WTC11 (cell line): ENCODE results near the gene DLG1. TPM values are rescaled to one million over a fixed set of nuclear protein-coding genes. Genes with fewer than 3 reads are reported as not detected.

Source experiments
- ATAC-seq: fragments of 200-7000 bp; cut with Tn5 transposase; 2 replicates; pipeline ENCODE4 v1.10.0; 2021; ENCODE audit warnings: mild to moderate bottlenecking, moderate library complexity
- CTCF ChIA-PET: fragments of 300-600 bp; sonication (Branson Sonifier 250); formaldehyde crosslinking; loops from one replicate; lab custom pipeline; 2021; ENCODE audit warnings: antibody characterized with exemption; lab: Charles Lee
- POLR2A ChIA-PET: fragments of 350-600 bp; sonication (Branson Sonifier 250); formaldehyde crosslinking; loops from one replicate; lab custom pipeline; 2021; ENCODE audit warnings: antibody characterized with exemption; lab: Charles Lee
- DNase-seq: peaks from one replicate; pipeline ENCODE4 v3.0.0; 2021; ENCODE audit warnings: low spot score
- H3K27ac Mint-ChIP-seq: 2 replicates; pipeline ENCODE4 v1.8.0; 2021; ENCODE audit warnings: mixed read lengths
- H3K27me3 Mint-ChIP-seq: 2 replicates; pipeline ENCODE4 v1.8.0; 2021; ENCODE audit warnings: low read depth, mild to moderate bottlenecking, moderate library complexity, mixed read lengths
- H3K36me3 Mint-ChIP-seq: 2 replicates; pipeline ENCODE4 v1.8.0; 2021; ENCODE audit warnings: mixed read lengths
- H3K4me1 Mint-ChIP-seq: 2 replicates; pipeline ENCODE4 v1.8.0; 2022; ENCODE audit warnings: mixed read lengths
- H3K4me3 Mint-ChIP-seq: 2 replicates; pipeline ENCODE4 v1.8.0; 2021; ENCODE audit warnings: mild to moderate bottlenecking, moderate library complexity, mixed read lengths
- H3K9me3 Mint-ChIP-seq: 2 replicates; pipeline ENCODE4 v1.8.0; 2021; ENCODE audit warnings: mixed read lengths
- CREB1 ChIP-seq: sonication (generic); formaldehyde crosslinking; IDR thresholded peaks from 2 replicates; pipeline ENCODE4 v1.8.0; 2023; ENCODE audit warnings: mild to moderate bottlenecking, missing genetic modification reagents
- FOXP1 ChIP-seq: sonication (generic); formaldehyde crosslinking; IDR thresholded peaks from 2 replicates; pipeline ENCODE4 v1.8.0; 2022; ENCODE audit warnings: missing genetic modification reagents, mild to moderate bottlenecking, moderate library complexity, borderline replicate concordance
- JAZF1 ChIP-seq: fragments of 250-450 bp; sonication (Bioruptor Pico); IDR thresholded peaks from 2 replicates; pipeline ENCODE4 v1.9.0; 2021; ENCODE audit warnings: moderate library complexity, mild to moderate bottlenecking, inconsistent platforms
- NR2C2 ChIP-seq: sonication (generic); formaldehyde crosslinking; IDR thresholded peaks from 2 replicates; pipeline ENCODE4 v1.8.0; 2022; ENCODE audit warnings: mild to moderate bottlenecking, missing genetic modification reagents
- OVOL2 ChIP-seq: fragments of 250-450 bp; sonication (Bioruptor Pico); IDR thresholded peaks from 2 replicates; pipeline ENCODE4 v1.9.0; 2021; ENCODE audit warnings: mild to moderate bottlenecking, borderline replicate concordance
- PRRX2 ChIP-seq: fragments of 250-450 bp; sonication (Bioruptor Pico); IDR thresholded peaks from 2 replicates; pipeline ENCODE4 v1.8.0; 2021; ENCODE audit warnings: mild to moderate bottlenecking
- RELA ChIP-seq: sonication (generic); formaldehyde crosslinking; IDR thresholded peaks from 2 replicates; pipeline ENCODE4 v1.8.1; 2022; ENCODE audit warnings: missing genetic modification reagents, mild to moderate bottlenecking, borderline replicate concordance
- SP1 ChIP-seq: sonication (generic); formaldehyde crosslinking; conservative IDR thresholded peaks from 2 replicates; pipeline ENCODE4 v1.8.1; 2022; ENCODE audit warnings: missing genetic modification reagents
- TCF7 ChIP-seq: sonication (generic); formaldehyde crosslinking; IDR thresholded peaks from 2 replicates; pipeline ENCODE4 v1.8.0; 2022; ENCODE audit warnings: mild to moderate bottlenecking, low read depth, missing genetic modification reagents, moderate library complexity
- TEAD1 ChIP-seq: sonication (generic); formaldehyde crosslinking; IDR thresholded peaks from 2 replicates; pipeline ENCODE4 v1.8.0; 2022; ENCODE audit warnings: mild to moderate bottlenecking, missing genetic modification reagents
- TP53 ChIP-seq: sonication (generic); formaldehyde crosslinking; IDR thresholded peaks from 2 replicates; pipeline ENCODE4 v1.8.1; 2023; ENCODE audit warnings: mild to moderate bottlenecking, missing genetic modification reagents
- ZBTB21 ChIP-seq: sonication (generic); formaldehyde crosslinking; IDR thresholded peaks from 2 replicates; pipeline ENCODE4 v1.8.1; 2023; ENCODE audit warnings: mild to moderate bottlenecking, missing genetic modification reagents, borderline replicate concordance
- ZNF138 ChIP-seq: sonication (generic); formaldehyde crosslinking; conservative IDR thresholded peaks from 2 replicates; pipeline ENCODE4 v1.8.1; 2022; ENCODE audit warnings: mild to moderate bottlenecking, moderate library complexity, missing genetic modification reagents
- ZNF219 ChIP-seq: sonication (generic); formaldehyde crosslinking; IDR thresholded peaks from 2 replicates; pipeline ENCODE4 v1.8.0; 2023; ENCODE audit warnings: missing genetic modification reagents, mild to moderate bottlenecking, borderline replicate concordance
- total RNA-seq: library from RNA; stranded (reverse); gene quantifications from 3 replicates; pipeline ENCODE4 v1.2.3, GENCODE V29; 2021
- TF ChIP-seq, protein P1 (sequence below): sonication (generic); formaldehyde crosslinking; conservative IDR thresholded peaks from 2 replicates; pipeline ENCODE4 v1.8.1; 2023; ENCODE audit warnings: mild to moderate bottlenecking, low read depth, missing genetic modification reagents, moderate library complexity
- TF ChIP-seq, protein P2 (sequence below): sonication (generic); formaldehyde crosslinking; conservative IDR thresholded peaks from 2 replicates; pipeline ENCODE4 v1.8.1; 2022; ENCODE audit warnings: mild to moderate bottlenecking, missing genetic modification reagents
- TF ChIP-seq, protein P3 (sequence below): sonication (generic); formaldehyde crosslinking; IDR thresholded peaks from 2 replicates; pipeline ENCODE4 v1.8.1; 2022; ENCODE audit warnings: low read depth, mild to moderate bottlenecking, moderate library complexity, missing genetic modification reagents, borderline replicate concordance
- TF ChIP-seq, protein P4 (sequence below): sonication (generic); formaldehyde crosslinking; IDR thresholded peaks from 2 replicates; pipeline ENCODE4 v1.8.1; 2022; ENCODE audit warnings: low read depth, missing genetic modification reagents, borderline replicate concordance
- TF ChIP-seq, protein P5 (sequence below): fragments of 250-450 bp; sonication (Bioruptor Pico); IDR thresholded peaks from 2 replicates; pipeline ENCODE4 v1.9.0; 2021; ENCODE audit warnings: mild to moderate bottlenecking
- TF ChIP-seq, protein P6 (sequence below): sonication (generic); formaldehyde crosslinking; IDR thresholded peaks from 2 replicates; pipeline ENCODE4 v1.8.0; 2023; ENCODE audit warnings: missing genetic modification reagents

DLG1 gene
- total RNA-seq, 1 experiment from 2014 or later = 81.1 TPM

DNA sequence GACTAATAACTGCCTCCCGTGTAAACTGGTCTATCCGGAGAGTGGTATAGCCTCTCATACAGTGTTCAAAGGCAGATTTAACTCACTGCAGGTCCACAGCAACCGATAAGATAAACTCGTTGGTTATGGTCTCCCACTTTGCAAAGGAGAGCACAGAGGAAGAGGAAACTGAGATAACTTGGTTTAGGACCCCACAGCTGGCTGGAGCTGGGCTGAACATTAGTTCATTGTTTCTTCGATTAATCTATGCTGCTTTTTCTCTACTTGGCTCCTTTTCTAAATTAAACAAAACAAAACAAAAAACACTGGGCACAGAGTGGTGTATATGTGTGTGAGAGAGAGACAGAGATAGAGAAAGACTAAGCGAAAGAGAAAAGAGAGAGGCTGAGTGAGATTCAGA, 5.0 kb upstream of the DLG1 start:
- TF ChIP-seq, protein P1, sequence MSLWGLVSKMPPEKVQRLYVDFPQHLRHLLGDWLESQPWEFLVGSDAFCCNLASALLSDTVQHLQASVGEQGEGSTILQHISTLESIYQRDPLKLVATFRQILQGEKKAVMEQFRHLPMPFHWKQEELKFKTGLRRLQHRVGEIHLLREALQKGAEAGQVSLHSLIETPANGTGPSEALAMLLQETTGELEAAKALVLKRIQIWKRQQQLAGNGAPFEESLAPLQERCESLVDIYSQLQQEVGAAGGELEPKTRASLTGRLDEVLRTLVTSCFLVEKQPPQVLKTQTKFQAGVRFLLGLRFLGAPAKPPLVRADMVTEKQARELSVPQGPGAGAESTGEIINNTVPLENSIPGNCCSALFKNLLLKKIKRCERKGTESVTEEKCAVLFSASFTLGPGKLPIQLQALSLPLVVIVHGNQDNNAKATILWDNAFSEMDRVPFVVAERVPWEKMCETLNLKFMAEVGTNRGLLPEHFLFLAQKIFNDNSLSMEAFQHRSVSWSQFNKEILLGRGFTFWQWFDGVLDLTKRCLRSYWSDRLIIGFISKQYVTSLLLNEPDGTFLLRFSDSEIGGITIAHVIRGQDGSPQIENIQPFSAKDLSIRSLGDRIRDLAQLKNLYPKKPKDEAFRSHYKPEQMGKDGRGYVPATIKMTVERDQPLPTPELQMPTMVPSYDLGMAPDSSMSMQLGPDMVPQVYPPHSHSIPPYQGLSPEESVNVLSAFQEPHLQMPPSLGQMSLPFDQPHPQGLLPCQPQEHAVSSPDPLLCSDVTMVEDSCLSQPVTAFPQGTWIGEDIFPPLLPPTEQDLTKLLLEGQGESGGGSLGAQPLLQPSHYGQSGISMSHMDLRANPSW (CRISPR knock-in tag) = no peak
- TF ChIP-seq JAZF1 (CRISPR knock-in tag) (no peak), SP1 (no peak), PRRX2 (CRISPR knock-in tag) (no peak), OVOL2 (CRISPR knock-in tag) (no peak)
- TF ChIP-seq, protein P2, sequence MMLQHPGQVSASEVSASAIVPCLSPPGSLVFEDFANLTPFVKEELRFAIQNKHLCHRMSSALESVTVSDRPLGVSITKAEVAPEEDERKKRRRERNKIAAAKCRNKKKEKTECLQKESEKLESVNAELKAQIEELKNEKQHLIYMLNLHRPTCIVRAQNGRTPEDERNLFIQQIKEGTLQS (CRISPR knock-in tag) = no peak
- Mint-ChIP-seq H3K4me3 (no peak overlapping the region), H3K36me3 (no peaks in the 10 kb centered on the region), H3K27me3 (no peaks in the 10 kb centered on the region), H3K4me1 (peaks cover 25% of the 10 kb centered on the region), H3K9me3 (no peaks in the 10 kb centered on the region), H3K27ac (no peak overlapping the region)
- ATAC-seq = no peak
- CTCF ChIA-PET = no interaction called here
- POLR2A ChIA-PET = no interaction called here
- DNase-seq = no peak

DNA sequence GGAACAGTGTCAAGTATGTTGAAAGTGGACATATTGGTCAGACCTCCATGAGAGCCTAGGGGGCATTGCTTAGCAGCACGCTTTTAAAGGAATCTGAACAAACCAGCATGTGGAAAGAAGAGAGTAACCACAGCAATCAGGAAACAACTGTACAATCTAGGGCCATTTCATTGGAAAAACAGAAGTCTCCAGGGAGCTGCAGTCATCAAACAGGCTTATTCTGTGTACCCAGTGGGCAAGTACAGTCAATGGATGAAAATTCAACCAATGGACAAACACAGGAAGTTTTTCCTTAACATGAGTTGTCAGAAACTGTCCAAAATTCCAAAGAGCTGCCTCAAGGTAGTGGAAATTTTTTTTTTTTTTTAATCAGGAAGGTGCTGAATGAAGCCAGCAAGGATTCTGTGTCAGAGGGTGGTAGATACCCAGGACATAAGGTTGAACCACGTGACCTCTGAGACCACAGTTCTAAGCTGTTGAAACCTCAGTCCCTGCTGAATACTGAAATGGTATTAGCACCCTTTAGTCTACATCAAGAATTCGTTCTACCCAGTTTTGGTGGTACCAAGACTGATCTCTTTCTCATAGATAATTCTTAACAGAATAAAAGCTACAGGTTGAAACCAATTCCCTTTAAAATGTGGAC, 4.4 kb upstream of the DLG1 start:
- ChIA-PET POLR2A (no interaction called here), CTCF (no interaction called here)
- H3K27me3 Mint-ChIP-seq = no peaks in the 10 kb centered on the region
- no peak overlapping the region for H3K4me3 Mint-ChIP-seq
- TF ChIP-seq, protein P3, sequence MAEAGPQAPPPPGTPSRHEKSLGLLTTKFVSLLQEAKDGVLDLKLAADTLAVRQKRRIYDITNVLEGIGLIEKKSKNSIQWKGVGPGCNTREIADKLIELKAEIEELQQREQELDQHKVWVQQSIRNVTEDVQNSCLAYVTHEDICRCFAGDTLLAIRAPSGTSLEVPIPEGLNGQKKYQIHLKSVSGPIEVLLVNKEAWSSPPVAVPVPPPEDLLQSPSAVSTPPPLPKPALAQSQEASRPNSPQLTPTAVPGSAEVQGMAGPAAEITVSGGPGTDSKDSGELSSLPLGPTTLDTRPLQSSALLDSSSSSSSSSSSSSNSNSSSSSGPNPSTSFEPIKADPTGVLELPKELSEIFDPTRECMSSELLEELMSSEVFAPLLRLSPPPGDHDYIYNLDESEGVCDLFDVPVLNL (CRISPR knock-in tag) = no peak
- TF ChIP-seq ZBTB21 (CRISPR knock-in tag) = no peak
- TF ChIP-seq TCF7 (CRISPR knock-in tag) = no peak
- no peak for TF ChIP-seq FOXP1 (CRISPR knock-in tag)
- no peak for TF ChIP-seq TP53
- no peak for TF ChIP-seq NR2C2
- TF ChIP-seq RELA (CRISPR knock-in tag) = no peak
- TF ChIP-seq, protein P4, sequence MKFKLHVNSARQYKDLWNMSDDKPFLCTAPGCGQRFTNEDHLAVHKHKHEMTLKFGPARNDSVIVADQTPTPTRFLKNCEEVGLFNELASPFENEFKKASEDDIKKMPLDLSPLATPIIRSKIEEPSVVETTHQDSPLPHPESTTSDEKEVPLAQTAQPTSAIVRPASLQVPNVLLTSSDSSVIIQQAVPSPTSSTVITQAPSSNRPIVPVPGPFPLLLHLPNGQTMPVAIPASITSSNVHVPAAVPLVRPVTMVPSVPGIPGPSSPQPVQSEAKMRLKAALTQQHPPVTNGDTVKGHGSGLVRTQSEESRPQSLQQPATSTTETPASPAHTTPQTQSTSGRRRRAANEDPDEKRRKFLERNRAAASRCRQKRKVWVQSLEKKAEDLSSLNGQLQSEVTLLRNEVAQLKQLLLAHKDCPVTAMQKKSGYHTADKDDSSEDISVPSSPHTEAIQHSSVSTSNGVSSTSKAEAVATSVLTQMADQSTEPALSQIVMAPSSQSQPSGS (CRISPR knock-in tag) = no peak
- no peak for TF ChIP-seq CREB1 (CRISPR knock-in tag)
- TF ChIP-seq TEAD1 (CRISPR knock-in tag) = no peak
- no peak for TF ChIP-seq ZNF219
- TF ChIP-seq PRRX2 (CRISPR knock-in tag) = no peak
- no peak for TF ChIP-seq ZNF138 (CRISPR knock-in tag)
- TF ChIP-seq, protein P5, sequence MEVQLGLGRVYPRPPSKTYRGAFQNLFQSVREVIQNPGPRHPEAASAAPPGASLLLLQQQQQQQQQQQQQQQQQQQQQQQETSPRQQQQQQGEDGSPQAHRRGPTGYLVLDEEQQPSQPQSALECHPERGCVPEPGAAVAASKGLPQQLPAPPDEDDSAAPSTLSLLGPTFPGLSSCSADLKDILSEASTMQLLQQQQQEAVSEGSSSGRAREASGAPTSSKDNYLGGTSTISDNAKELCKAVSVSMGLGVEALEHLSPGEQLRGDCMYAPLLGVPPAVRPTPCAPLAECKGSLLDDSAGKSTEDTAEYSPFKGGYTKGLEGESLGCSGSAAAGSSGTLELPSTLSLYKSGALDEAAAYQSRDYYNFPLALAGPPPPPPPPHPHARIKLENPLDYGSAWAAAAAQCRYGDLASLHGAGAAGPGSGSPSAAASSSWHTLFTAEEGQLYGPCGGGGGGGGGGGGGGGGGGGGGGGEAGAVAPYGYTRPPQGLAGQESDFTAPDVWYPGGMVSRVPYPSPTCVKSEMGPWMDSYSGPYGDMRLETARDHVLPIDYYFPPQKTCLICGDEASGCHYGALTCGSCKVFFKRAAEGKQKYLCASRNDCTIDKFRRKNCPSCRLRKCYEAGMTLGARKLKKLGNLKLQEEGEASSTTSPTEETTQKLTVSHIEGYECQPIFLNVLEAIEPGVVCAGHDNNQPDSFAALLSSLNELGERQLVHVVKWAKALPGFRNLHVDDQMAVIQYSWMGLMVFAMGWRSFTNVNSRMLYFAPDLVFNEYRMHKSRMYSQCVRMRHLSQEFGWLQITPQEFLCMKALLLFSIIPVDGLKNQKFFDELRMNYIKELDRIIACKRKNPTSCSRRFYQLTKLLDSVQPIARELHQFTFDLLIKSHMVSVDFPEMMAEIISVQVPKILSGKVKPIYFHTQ (CRISPR knock-in tag) = no peak
- TF ChIP-seq, protein P6, sequence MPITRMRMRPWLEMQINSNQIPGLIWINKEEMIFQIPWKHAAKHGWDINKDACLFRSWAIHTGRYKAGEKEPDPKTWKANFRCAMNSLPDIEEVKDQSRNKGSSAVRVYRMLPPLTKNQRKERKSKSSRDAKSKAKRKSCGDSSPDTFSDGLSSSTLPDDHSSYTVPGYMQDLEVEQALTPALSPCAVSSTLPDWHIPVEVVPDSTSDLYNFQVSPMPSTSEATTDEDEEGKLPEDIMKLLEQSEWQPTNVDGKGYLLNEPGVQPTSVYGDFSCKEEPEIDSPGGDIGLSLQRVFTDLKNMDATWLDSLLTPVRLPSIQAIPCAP (CRISPR knock-in tag) = no peak
- H3K9me3 Mint-ChIP-seq = no peaks in the 10 kb centered on the region
- no peak for DNase-seq
- H3K27ac Mint-ChIP-seq = no peak overlapping the region
- peaks cover 24% of the 10 kb centered on the region for H3K4me1 Mint-ChIP-seq
- no peak for ATAC-seq
- H3K36me3 Mint-ChIP-seq = no peaks in the 10 kb centered on the region
